ENCODE results near the gene SCLY.
"Not testable (repeated sequence)": the region's sequence is repeated elsewhere in the genome, so short reads cannot be mapped to it uniquely, and the experiment has no call there.

The SCLY gene

GRCh38 chr2:238032755-238033337, 28.0 kb upstream of the SCLY start:
- no peak for DNase-seq
- Histone ChIP-seq H3K27me3 (no peaks in the 10 kb centered on the region), H3K4me1 (no peaks in the 10 kb centered on the region), H3K4me3 (ENCODE audit: low read depth, low read length) (no peak overlapping the region), H3K9me3 (no peaks in the 10 kb centered on the region), H3K36me3 (peaks cover 9% of the 10 kb centered on the region; the same call in 1 of the 2 replicates)
- TF ChIP-seq CTCF (IDR thresholded peaks at IDR 0.05; ENCODE audit: low read depth, low read length): no peak

GRCh38 chr2:238033991-238034390, 26.8 kb upstream of the SCLY start:
- H3K4me3 ChIP-seq (ENCODE audit: low read depth, low read length); H3K4me1 ChIP-seq; DNase-seq; H3K9me3 ChIP-seq; H3K27me3 ChIP-seq: not testable (repeated sequence)
- peaks cover 18% of the 10 kb centered on the region for H3K36me3 ChIP-seq

- DNase-seq: no peak
- Histone ChIP-seq H3K4me3 (ENCODE audit: low read depth, low read length) (no peak overlapping the region), H3K36me3 (peaks cover 14% of the 10 kb centered on the region; the same call in 1 of the 2 replicates), H3K4me1 (no peaks in the 10 kb centered on the region), H3K9me3 (no peaks in the 10 kb centered on the region), H3K27me3 (no peaks in the 10 kb centered on the region)
- TF ChIP-seq CTCF (IDR thresholded peaks at IDR 0.05; ENCODE audit: low read depth, low read length): no peak
These were observed 22.6 kb upstream of the SCLY start for GRCh38 chr2:238038203-238038602.

- no peak for TF ChIP-seq CTCF (IDR thresholded peaks at IDR 0.05; ENCODE audit: low read depth, low read length)
- Histone ChIP-seq H3K4me3 (ENCODE audit: low read depth, low read length) (no peak overlapping the region), H3K36me3 (peaks cover 14% of the 10 kb centered on the region; the same call in 1 of the 2 replicates), H3K27me3 (no peaks in the 10 kb centered on the region), H3K4me1 (no peaks in the 10 kb centered on the region), H3K9me3 (no peaks in the 10 kb centered on the region)
- no peak for DNase-seq
These were observed 21.6 kb upstream of the SCLY start for GRCh38 chr2:238039151-238039550.

GRCh38 chr2:238039985-238040384, 20.8 kb upstream of the SCLY start:
- H3K4me1 ChIP-seq: no peaks in the 10 kb centered on the region
- no peak overlapping the region for H3K4me3 ChIP-seq (ENCODE audit: low read depth, low read length)
- H3K27me3 ChIP-seq: no peaks in the 10 kb centered on the region
- no peak for TF ChIP-seq CTCF (IDR thresholded peaks at IDR 0.05; ENCODE audit: low read depth, low read length)
- no peak for DNase-seq
- peaks cover 14% of the 10 kb centered on the region; the same call in 1 of the 2 replicates for H3K36me3 ChIP-seq
- H3K9me3 ChIP-seq: no peaks in the 10 kb centered on the region

- Histone ChIP-seq H3K4me1 (no peaks in the 10 kb centered on the region), H3K4me3 (ENCODE audit: low read depth, low read length) (no peak overlapping the region), H3K27me3 (no peaks in the 10 kb centered on the region), H3K36me3 (peaks cover 14% of the 10 kb centered on the region; the same call in 1 of the 2 replicates), H3K9me3 (no peaks in the 10 kb centered on the region)
- no peak for TF ChIP-seq CTCF (IDR thresholded peaks at IDR 0.05; ENCODE audit: low read depth, low read length)
- no peak for DNase-seq
These were observed 19.9 kb upstream of the SCLY start for GRCh38 chr2:238040918-238041317.
